Esophagus muscularis mucosa (tissue), 4 donors: Measurements from ENCODE around the gene ATPAF1. TPM values are rescaled to one million over a fixed set of nuclear protein-coding genes. Genes with fewer than 3 reads are reported as not detected.

Source experiments
- DNase-seq: peaks from one replicate; pipeline ENCODE4 v3.0.0-alpha.2; 2017; ENCODE audit errors: extremely low spot score
- H3K27ac ChIP-seq, 4 donors: fragments of 200-600 bp; sonication (generic); replicated peaks in 1 of 4; 1 replicate in 3 of 4; 2 replicates in 1 of 4; pipeline ENCODE4 v1.5.1; 2016 to 2019; ENCODE audit warnings: mild to moderate bottlenecking in 1 of 4
- H3K27me3 ChIP-seq, 4 donors: fragments of 200-600 bp; sonication (generic); one replicate each; pipeline versions ENCODE4 v1.5.1 to v1.6.0; 2016 to 2019
- H3K36me3 ChIP-seq, 4 donors: fragments of 200-600 bp; sonication (generic); one replicate each; pipeline ENCODE4 v1.5.1; 2016 to 2019
- H3K4me1 ChIP-seq, 4 donors: fragments of 200-600 bp; sonication (generic); one replicate each; pipeline ENCODE4 v1.5.1; 2016 to 2019
- H3K4me3 ChIP-seq, 4 donors: fragments of 200-600 bp; sonication (generic); 1 replicate in 2 of 4; 2 replicates in 2 of 4; pipeline ENCODE4 v1.5.1; 2016 to 2019; ENCODE audit warnings: mild to moderate bottlenecking in 4 of 4, moderate library complexity in 1 of 4
- H3K9me3 ChIP-seq, 4 donors: fragments of 200-600 bp; sonication (generic); 1 replicate in 3 of 4; 2 replicates in 1 of 4; pipeline ENCODE4 v1.5.1; 2016 to 2019
- EP300 ChIP-seq: sonication (generic); formaldehyde crosslinking; IDR thresholded peaks from one replicate; pipeline ENCODE4 v1.6.1; 2017; ENCODE audit warnings: antibody characterized with exemption
- POLR2A ChIP-seq: fragments of 450-650 bp; IDR thresholded peaks from one replicate; pipeline ENCODE4 v1.6.1; 2017; ENCODE audit warnings: antibody characterized with exemption, moderate library complexity, mild to moderate bottlenecking, low read depth
- POLR2AphosphoS5 ChIP-seq, 2 donors: sonication (generic); formaldehyde crosslinking; IDR thresholded peaks; one replicate each; pipeline ENCODE4 v1.6.1; 2017; ENCODE audit warnings: antibody characterized with exemption in 2 of 2
- WGBS: methylation state at CpG from one replicate; pipeline ENCODE4 v1.1.5; 2018; 5-methylcytosine and 5-hydroxymethylcytosine counted together
- intact Hi-C: fragments of 100-400 bp; cut with DNase I; formaldehyde crosslinking; loops from one replicate; pipeline ENCODE4 v1.15.1; 2023
- total RNA-seq, 4 donors: library from RNA; depleted of rRNA; stranded (reverse); fragments of >200 nt; gene quantifications; one replicate each; pipeline versions ENCODE4 v1.1.0 to v1.2.1, GENCODE V29; 2016
- TF ChIP-seq, protein P1 (sequence below), 3 experiments: fragments of 200-600 bp in 2 of 3; fragments of 450-650 bp in 1 of 3; sonication (generic) in 2 of 3; IDR thresholded peaks; one replicate each; pipeline ENCODE4 v1.5.1; 2017 to 2019; ENCODE audit warnings: antibody characterized with exemption in 3 of 3, mild to moderate bottlenecking in 2 of 3, moderate library complexity in 1 of 3

The ATPAF1 gene
- total RNA-seq, 4 donors from 2014 or later, result 64.4 to 88.0 (median 68.5) TPM

DNA sequence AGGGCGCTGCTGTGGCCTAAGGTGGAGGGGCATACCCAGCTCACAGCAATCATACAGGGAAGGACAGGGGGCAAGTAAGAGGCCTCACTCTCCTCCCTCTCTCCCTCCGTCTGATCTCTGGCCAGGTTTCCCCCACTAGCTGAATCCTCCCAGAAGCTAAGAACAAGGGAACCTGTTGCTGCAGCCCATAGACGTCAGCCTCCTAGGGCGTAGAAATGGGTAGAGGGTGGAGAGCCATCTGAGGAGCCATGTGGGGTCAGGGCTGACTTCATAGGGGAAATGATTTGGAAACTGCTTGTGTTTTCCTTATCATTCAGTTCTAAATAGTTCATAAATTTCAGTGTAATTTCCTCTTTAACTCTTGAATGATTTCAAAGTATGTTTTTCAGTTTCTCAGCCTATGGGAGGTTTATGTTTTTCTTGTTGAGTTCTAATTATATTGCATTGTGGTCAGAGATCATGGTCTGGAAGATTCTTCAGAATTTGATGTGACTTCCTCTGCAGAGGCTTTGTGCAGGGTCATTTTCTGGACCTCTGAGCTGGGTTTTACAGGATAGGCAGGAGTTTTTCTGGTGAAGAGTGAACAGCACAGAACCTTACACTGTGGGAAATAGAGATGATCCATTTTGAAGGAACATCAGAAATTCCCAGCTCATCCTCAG, 49.3 kb downstream of the ATPAF1 start:
- Histone ChIP-seq H3K27ac (no peak overlapping the region), H3K4me1 (peaks cover 28 to 36% (median 33%) of the 10 kb centered on the region in 4 donors), H3K36me3 (no peaks in the 10 kb centered on the region), H3K27me3 (no peaks in the 10 kb centered on the region), H3K4me3 (no peak overlapping the region), H3K9me3 (no peaks in the 10 kb centered on the region)
- no peak for DNase-seq
- 82% methylated on average over 4 of the region's 4 CpGs for WGBS
- intact Hi-C loops, result loop anchor here (5.0 kb wide), 1 partner anchor 48 kb away; the partner anchor contains the start of gene ATPAF1
- TF ChIP-seq, protein P1, sequence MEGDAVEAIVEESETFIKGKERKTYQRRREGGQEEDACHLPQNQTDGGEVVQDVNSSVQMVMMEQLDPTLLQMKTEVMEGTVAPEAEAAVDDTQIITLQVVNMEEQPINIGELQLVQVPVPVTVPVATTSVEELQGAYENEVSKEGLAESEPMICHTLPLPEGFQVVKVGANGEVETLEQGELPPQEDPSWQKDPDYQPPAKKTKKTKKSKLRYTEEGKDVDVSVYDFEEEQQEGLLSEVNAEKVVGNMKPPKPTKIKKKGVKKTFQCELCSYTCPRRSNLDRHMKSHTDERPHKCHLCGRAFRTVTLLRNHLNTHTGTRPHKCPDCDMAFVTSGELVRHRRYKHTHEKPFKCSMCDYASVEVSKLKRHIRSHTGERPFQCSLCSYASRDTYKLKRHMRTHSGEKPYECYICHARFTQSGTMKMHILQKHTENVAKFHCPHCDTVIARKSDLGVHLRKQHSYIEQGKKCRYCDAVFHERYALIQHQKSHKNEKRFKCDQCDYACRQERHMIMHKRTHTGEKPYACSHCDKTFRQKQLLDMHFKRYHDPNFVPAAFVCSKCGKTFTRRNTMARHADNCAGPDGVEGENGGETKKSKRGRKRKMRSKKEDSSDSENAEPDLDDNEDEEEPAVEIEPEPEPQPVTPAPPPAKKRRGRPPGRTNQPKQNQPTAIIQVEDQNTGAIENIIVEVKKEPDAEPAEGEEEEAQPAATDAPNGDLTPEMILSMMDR (IDR thresholded peaks at IDR 0.05), result no peak
- no peak for TF ChIP-seq POLR2AphosphoS5 (IDR thresholded peaks at IDR 0.05)
- TF ChIP-seq POLR2A, result no peak
- TF ChIP-seq EP300, result no peak

DNA sequence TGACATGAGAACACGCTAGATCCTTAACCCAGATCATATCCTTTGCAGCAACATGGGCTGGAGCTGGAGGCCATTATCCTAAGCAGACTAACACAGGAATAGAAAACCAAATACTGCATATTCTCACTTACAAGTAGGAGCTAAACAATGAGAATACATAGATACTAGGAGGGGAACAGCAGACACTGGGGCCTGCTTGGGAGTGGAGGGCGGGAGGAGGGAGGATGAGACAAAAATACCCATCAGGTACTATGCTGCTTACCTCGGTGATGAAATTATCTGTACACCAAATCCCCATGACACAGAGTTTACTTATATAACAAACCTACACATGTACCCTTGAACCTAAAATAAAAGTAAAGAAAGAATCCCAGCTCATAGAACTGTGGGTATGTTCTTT, 50.3 kb downstream of the ATPAF1 start:
- Histone ChIP-seq H3K4me3 (no peak overlapping the region), H3K4me1 (peaks cover 39 to 47% (median 43%) of the 10 kb centered on the region in 4 donors), H3K36me3 (peaks cover 0 to 3% (median 1%) of the 10 kb centered on the region in 4 donors), H3K27ac (peak overlapping the region in 1 of 4 donors; percentile 95), H3K9me3 (no peaks in the 10 kb centered on the region), H3K27me3 (no peaks in the 10 kb centered on the region)
- intact Hi-C loops, result loop anchor here (5.0 kb wide), 1 partner anchor 49 kb away; the partner anchor contains the start of gene ATPAF1
- TF ChIP-seq EP300 (no peak), POLR2A (no peak), POLR2AphosphoS5 (IDR thresholded peaks at IDR 0.05) (no peak)
- TF ChIP-seq, protein P1 (IDR thresholded peaks at IDR 0.05), result no peak
- 92% methylated on average over 3 of the region's 3 CpGs for WGBS
- no peak for DNase-seq

DNA sequence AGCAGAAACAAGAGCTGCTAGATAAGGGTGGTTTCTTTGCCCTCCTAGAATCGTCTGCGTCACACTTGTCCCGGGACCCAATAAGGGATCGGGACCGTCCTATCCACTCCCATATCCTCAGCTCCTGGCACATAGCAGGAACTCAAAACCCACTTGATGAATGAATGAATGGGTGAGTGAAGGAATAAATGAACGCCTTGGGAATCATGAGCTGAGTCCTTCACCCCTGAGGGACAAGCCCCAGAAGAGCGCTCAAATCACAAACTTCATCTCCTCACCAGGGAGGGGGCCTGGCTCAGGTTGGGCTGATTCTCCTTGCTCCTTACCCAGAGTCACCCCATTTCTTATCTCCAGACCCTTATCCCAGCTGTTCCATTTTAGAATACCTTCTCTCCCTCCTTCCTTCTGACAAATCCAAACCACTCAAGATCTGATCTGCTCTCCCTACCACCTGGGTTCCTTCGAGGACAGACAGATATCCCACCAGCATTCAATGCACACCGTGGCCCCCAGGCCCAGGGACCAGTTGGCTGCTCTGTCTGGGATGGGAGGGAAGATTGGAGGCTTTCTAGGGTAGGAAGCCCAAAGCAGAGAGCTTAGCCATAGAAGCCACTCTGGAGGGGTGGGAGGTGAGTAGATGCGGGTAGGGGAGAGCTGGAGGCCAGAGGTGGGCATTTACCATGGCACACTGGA, 50.9 kb downstream of the ATPAF1 start:
- Histone ChIP-seq H3K27ac (peak overlapping the region; percentile 94 to 97 (median 95)), H3K9me3 (no peaks in the 10 kb centered on the region), H3K4me3 (peak overlapping the region; percentile 83 to 99 (median 86)), H3K4me1 (peaks cover 44 to 50% (median 46%) of the 10 kb centered on the region in 4 donors), H3K36me3 (peaks cover 0 to 8% (median 3%) of the 10 kb centered on the region in 4 donors), H3K27me3 (no peaks in the 10 kb centered on the region)
- no peak for TF ChIP-seq POLR2AphosphoS5 (IDR thresholded peaks at IDR 0.05)
- TF ChIP-seq, protein P1 (IDR thresholded peaks at IDR 0.05), result no peak
- TF ChIP-seq EP300, result no peak
- no peak for TF ChIP-seq POLR2A
- 50% methylated on average over 8 of the region's 10 CpGs for WGBS
- intact Hi-C loops, result loop anchor here (5.0 kb wide), 1 partner anchor 50 kb away; the partner anchor contains the start of gene ATPAF1
- no peak for DNase-seq

DNA sequence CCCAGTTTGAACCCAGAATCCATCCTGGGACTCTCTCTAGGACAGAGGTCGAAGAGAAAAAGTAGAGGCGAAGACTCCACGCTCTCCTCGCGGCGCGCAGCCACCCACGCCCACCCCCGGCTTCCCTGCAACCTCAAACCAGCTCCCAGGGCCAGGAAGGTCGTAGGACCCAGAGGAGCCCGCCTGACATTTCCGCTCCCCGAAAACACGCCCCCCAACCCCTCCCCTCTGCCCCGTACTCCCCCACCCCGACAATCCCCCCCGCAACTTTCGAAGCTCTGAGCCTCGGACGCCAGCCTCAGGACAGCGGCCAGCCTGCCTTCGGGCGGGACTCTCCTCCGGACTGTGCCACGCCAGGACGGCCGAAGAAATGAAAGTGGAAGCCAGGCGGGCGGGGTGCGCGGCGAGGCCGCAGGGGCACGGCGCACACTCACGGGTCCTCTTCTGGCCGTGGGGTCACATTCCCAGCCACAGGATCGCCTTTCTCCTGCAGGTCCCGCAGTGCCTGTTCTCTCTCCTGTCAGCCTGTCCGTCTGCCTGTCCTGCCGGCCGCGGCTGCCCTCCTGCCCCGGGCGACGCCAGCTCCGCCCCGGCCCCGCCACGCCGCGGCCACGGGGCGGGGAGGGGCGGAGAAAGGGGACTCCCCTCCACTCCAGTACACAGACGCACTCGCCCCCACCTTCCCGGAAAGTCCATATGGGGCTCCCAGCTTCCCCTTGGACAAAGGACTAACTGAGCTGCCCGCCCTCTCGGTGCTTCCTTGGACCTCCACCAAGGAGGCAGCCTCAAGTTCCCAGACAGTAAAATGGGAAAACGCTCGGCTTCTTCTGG, 51.7 kb downstream of the ATPAF1 start, which contains the start of gene MOB3C:
Gene MOB3C, minus strand, starts transcription at position 535 of the 831 bp plus-strand sequence. CDS start 3,490 bp downstream, outside the sequence.
- peak within 1 kb of the TSS; percentile 94 to 97 (median 95) for H3K27ac ChIP-seq
- H3K9me3 ChIP-seq, result no peaks in the 10 kb centered on the region
- no peaks in the 10 kb centered on the region for H3K27me3 ChIP-seq
- intact Hi-C loops, result loop anchor here (5.0 kb wide), 1 partner anchor 51 kb away; the partner anchor contains the start of gene ATPAF1
- DNase-seq, result peak; percentile 97
- H3K36me3 ChIP-seq, result peaks cover 0 to 15% (median 10%) of the 10 kb centered on the region in 4 donors
- TF ChIP-seq POLR2AphosphoS5 (IDR thresholded peaks at IDR 0.05) (peak; percentile 75 to 82), POLR2A (peak; percentile 70), EP300 (no peak)
- TF ChIP-seq, protein P1 (IDR thresholded peaks at IDR 0.05), result peak in 1 of 3 experiments; percentile 5
- H3K4me1 ChIP-seq, result peaks cover 52 to 56% (median 53%) of the 10 kb centered on the region in 4 donors
- 0% methylated on average over 19 of the region's 62 CpGs for WGBS
- H3K4me3 ChIP-seq, result peak within 1 kb of the TSS; percentile 83 to 99 (median 86)
